Activated CD4-positive, alpha-beta T cell treated with anti-CD3 and anti-CD28 coated beads, Interleukin-2, amount 10 ng/mL, durations not matched to agents 24 days and 14 days (primary cell): Measurements from ENCODE around the gene ZSWIM5. TPM values are rescaled to one million over a fixed set of nuclear protein-coding genes. Genes with fewer than 3 reads are reported as not detected.
"Not testable (repeated sequence)": the region's sequence is repeated elsewhere in the genome, so short reads cannot be mapped to it uniquely, and the experiment has no call there.

ENCODE experiments used
- DNase-seq: peaks from one replicate; pipeline ENCODE4 v3.0.0; 2022
- H3K27ac Mint-ChIP-seq: one replicate; pipeline ENCODE4 v1.8.0; 2022; ENCODE audit warnings: mild to moderate bottlenecking, mixed read lengths
- H3K27me3 Mint-ChIP-seq: one replicate; pipeline ENCODE4 v1.8.0; 2022; ENCODE audit warnings: mixed read lengths
- H3K36me3 Mint-ChIP-seq: one replicate; pipeline ENCODE4 v1.8.0; 2022; ENCODE audit warnings: low read depth, mild to moderate bottlenecking, mixed read lengths
- H3K4me1 Mint-ChIP-seq: one replicate; pipeline ENCODE4 v1.8.0; 2021; ENCODE audit warnings: mixed read lengths
- H3K4me3 Mint-ChIP-seq: one replicate; pipeline ENCODE4 v1.8.0; 2022; ENCODE audit warnings: mild to moderate bottlenecking, moderate library complexity, mixed read lengths
- H3K9me3 Mint-ChIP-seq: one replicate; pipeline ENCODE4 v1.8.0; 2021; ENCODE audit warnings: mixed read lengths
- intact Hi-C: fragments of 100-400 bp; cut with micrococcal nuclease; formaldehyde crosslinking; loops from one replicate; pipeline ENCODE4 v1.15.1; 2023
- total RNA-seq: library from RNA; stranded (reverse); gene quantifications from 2 replicates; pipeline ENCODE4 v1.2.3, GENCODE V29; 2022

Gene ZSWIM5
- total RNA-seq, 1 donor from 2014 or later, result 0.14 TPM

DNA sequence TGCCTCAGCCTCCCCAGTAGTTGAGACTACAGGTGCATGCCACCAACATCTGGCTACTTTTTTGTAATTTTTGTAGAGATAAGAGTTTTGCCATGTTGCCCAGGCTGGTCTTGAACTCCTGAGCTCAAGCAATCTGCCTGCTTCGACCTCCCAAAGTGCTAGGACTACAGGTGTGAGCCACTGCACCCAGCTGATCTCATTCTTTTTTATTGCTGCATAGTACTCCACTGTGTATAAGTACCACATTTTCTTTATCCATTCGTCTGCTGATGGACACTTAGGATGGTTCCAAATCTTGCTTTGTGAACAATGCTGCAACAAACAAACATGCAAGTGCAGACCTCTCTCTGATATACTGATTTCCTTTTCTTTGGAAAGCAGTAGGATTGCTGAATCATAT is 134.8 kb downstream of the ZSWIM5 start:
- Mint-ChIP-seq H3K4me3 (no peak overlapping the region), H3K36me3 (no peaks in the 10 kb centered on the region), H3K27me3 (peaks cover 32% of the 10 kb centered on the region), H3K4me1 (no peaks in the 10 kb centered on the region), H3K27ac (no peak overlapping the region), H3K9me3 (peaks cover 25% of the 10 kb centered on the region)
- intact Hi-C loops, result no loop called here
- DNase-seq, result no peak

- Mint-ChIP-seq H3K4me3 (no peak overlapping the region), H3K9me3 (peaks cover 3% of the 10 kb centered on the region), H3K27me3 (peaks cover 9% of the 10 kb centered on the region), H3K4me1 (no peaks in the 10 kb centered on the region), H3K36me3 (no peaks in the 10 kb centered on the region), H3K27ac (no peak overlapping the region)
- intact Hi-C loops, result no loop called here
- no peak for DNase-seq
Measured at GRCh38 chr1:45067806-45068205, 138.6 kb downstream of the ZSWIM5 start.

DNA sequence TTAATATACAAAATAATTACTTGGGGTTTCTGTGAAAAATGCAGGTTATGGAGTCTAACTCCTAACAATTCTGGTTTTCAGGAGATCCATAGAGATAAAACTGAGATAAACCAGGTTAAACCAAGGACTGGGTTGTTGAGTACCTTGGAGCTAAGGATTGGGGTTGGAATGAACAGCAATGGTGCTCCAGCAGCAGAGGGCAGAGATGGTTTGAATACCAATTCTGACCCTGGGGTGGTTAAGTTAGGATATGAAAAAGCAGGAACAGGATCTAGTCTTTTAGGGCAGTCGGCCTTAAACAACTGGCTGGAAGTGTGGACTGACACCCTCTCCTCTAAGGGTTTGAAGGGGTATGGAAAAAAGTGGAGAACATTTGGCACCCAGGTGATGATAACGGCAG is 141.3 kb downstream of the ZSWIM5 start:
- H3K4me1 Mint-ChIP-seq, result no peaks in the 10 kb centered on the region
- DNase-seq, result no peak
- intact Hi-C loops, result no loop called here
- no peak overlapping the region for H3K27ac Mint-ChIP-seq
- H3K9me3 Mint-ChIP-seq, result no peaks in the 10 kb centered on the region
- peaks cover 2% of the 10 kb centered on the region for H3K27me3 Mint-ChIP-seq
- H3K36me3 Mint-ChIP-seq, result no peaks in the 10 kb centered on the region
- H3K4me3 Mint-ChIP-seq, result no peak overlapping the region

DNA sequence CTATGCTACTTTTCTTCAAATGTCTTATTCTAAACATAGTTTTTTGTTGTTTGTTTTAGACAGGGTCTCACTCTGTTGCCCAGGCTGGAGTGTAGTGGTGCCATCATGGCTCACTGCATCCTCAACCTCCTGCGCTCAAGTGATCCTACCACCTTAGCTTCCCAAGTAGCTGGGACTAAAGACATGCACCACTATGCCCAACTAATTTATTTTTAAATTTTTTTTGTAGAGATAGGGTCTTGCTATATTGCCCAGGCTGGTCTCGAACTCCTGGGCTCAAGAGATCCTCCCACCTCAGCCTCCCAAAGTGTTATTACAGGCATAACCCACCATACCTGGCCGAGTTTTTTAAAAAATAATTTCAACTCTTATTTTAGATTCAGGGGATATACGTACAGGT is 143.9 kb downstream of the ZSWIM5 start:
- intact Hi-C loops, H3K27ac Mint-ChIP-seq, H3K4me3 Mint-ChIP-seq, H3K9me3 Mint-ChIP-seq, H3K27me3 Mint-ChIP-seq, H3K4me1 Mint-ChIP-seq, H3K36me3 Mint-ChIP-seq, DNase-seq: not testable (repeated sequence)

DNA sequence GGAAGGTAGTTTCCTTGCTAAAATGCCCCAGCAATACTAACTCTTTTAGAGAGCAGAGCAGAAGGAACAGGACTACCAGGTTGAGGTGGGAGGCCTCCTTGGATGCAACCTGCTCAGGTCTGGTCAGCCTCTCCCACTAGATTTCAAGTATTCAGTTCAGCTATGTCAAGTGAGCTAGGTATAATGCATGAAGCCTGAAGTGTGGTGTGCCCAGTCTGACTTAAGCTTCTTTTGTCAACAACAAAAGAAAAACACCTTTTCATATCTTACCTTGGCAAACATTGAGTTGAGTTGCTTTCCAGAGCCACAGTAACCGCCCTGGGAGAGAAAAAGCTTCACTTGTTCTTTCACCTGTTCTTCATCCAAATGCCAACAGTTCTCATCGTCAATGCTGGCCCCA is 146.6 kb downstream of the ZSWIM5 start:
- H3K27me3 Mint-ChIP-seq, result no peaks in the 10 kb centered on the region

DNA sequence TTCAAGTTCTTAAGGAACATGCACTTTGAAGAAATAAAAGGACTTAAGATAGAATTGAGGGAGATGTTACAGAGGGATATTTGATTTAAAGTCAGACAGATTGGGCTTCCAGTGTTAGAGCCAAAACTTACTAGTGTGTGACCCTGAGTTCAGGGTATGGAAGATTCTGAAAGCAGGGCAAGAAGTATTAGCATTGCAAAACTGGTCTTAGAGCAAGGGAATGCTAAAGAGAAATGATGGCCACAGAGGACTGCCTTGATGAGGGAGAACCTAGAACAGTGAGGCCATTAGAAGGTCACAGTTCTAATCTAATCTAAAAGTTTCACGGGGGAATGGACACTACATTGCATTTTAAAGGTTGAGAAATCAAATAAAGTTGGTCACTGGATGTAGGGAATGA is 148.9 kb downstream of the ZSWIM5 start:
- Mint-ChIP-seq H3K27ac (no peak overlapping the region), H3K27me3 (no peaks in the 10 kb centered on the region), H3K36me3 (no peaks in the 10 kb centered on the region), H3K4me1 (no peaks in the 10 kb centered on the region), H3K9me3 (no peaks in the 10 kb centered on the region), H3K4me3 (no peak overlapping the region)
- intact Hi-C loops, result no loop called here
- DNase-seq, result no peak

More for the DNA sequence above, 146.6 kb downstream of the ZSWIM5 start:
- Mint-ChIP-seq H3K4me3 (no peak overlapping the region), H3K4me1 (no peaks in the 10 kb centered on the region), H3K9me3 (no peaks in the 10 kb centered on the region), H3K27ac (no peak overlapping the region), H3K36me3 (no peaks in the 10 kb centered on the region)
- intact Hi-C loops, result no loop called here
- DNase-seq, result no peak

DNA sequence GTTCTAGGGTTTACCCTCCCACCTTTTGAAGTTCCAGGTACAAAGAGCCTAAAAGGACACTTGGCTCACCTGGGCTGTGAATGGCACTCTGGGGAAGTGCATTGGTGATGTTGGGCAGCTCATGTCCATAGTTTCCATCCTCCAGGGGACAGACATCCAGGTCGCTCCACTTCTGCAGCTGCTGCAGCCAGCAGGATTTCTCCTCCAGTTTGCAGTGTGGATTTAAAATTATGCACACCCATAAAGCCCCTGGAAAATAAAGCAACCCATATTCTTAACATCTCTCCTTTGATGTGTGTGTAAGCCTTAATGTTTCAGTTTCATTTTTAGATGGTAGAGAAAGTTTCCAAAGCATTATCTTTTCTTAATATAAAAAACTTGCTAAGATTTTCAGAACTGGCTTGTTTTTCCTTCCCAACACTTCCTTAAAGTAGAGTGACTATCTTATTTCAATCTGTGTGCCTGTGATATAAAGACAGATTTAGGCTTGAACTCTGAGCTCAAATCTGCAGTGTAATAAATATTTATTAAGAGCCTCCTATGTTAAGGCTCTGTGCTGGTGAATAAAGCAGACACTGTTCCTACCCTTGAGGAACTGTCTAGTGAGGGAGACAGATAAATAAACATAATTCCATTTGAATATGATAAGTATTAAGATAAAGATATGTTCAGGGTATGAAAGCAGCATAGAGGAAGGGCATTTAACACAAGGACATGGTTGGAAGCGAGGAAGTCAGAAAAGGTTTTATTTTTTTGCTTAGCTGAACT is 155.2 kb downstream of the ZSWIM5 start:
- intact Hi-C loops, result no loop called here

GRCh38 chr1:45047032-45047431 is 159.4 kb downstream of the ZSWIM5 start:
- no peak overlapping the region for H3K27ac Mint-ChIP-seq
- no peak overlapping the region for H3K4me3 Mint-ChIP-seq
- H3K9me3 Mint-ChIP-seq, result no peaks in the 10 kb centered on the region
- H3K27me3 Mint-ChIP-seq, result no peaks in the 10 kb centered on the region
- no peaks in the 10 kb centered on the region for H3K36me3 Mint-ChIP-seq
- no peak for DNase-seq
- peaks cover 9% of the 10 kb centered on the region for H3K4me1 Mint-ChIP-seq
- intact Hi-C loops, result no loop called here

More for the DNA sequence above, 155.2 kb downstream of the ZSWIM5 start:
- Mint-ChIP-seq H3K9me3 (no peaks in the 10 kb centered on the region), H3K4me3 (peak overlapping the region; percentile 30), H3K36me3 (no peaks in the 10 kb centered on the region), H3K27ac (no peak overlapping the region), H3K4me1 (peaks cover 9% of the 10 kb centered on the region), H3K27me3 (no peaks in the 10 kb centered on the region)
- DNase-seq, result peak; percentile 69

DNA sequence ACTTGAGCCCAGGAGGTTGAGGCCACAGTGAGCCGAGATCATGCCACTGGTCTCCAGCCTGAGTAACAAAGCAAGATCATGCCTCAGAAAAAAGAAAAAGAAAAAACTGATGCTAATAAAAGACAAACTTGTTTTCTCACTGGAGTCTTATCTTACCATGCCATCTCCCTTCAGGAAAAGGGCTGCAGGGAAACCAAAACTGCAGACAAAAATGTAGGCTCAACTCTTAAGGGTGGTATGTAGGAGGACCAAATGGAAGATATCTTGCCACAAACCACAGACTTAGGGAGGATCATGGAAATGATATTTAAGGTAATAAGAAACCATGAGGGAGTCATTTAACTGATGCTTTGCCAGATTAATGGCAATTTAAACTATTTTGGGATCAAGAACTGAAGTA is 161.5 kb downstream of the ZSWIM5 start:
- no peaks in the 10 kb centered on the region for H3K9me3 Mint-ChIP-seq
- H3K27me3 Mint-ChIP-seq, result no peaks in the 10 kb centered on the region
- intact Hi-C loops, result no loop called here

GRCh38 chr1:45043094-45043493 is 163.3 kb downstream of the ZSWIM5 start:
- no peak overlapping the region for H3K27ac Mint-ChIP-seq
- intact Hi-C loops, result no loop called here
- H3K4me1 Mint-ChIP-seq, result no peaks in the 10 kb centered on the region
- DNase-seq, result no peak
- H3K9me3 Mint-ChIP-seq, result no peaks in the 10 kb centered on the region
- H3K36me3 Mint-ChIP-seq, result no peaks in the 10 kb centered on the region
- H3K27me3 Mint-ChIP-seq, result no peaks in the 10 kb centered on the region
- no peak overlapping the region for H3K4me3 Mint-ChIP-seq

More for the DNA sequence above, 161.5 kb downstream of the ZSWIM5 start:
- Mint-ChIP-seq H3K4me3 (no peak overlapping the region), H3K36me3 (no peaks in the 10 kb centered on the region), H3K27ac (no peak overlapping the region), H3K4me1 (no peaks in the 10 kb centered on the region)
- no peak for DNase-seq

DNA sequence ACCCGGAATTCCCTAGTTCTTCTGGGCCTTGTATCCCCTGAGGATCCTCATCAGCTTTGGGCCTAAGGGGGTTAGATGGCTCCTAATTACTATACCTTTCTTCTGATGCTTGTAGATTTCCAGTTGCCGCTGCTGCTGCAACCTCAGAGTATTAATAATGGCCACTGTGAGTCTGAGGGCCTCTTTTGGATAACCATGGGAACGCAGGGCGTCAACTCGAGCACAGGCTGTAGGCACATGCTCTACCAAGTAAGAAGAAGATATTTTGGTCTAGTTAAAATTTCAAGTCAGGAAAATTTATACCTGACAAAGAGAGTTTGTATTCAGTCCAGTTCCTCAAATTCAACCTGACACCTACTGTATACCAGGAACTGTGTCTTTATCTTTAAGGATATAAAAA is 166.1 kb downstream of the ZSWIM5 start:
- Mint-ChIP-seq H3K27me3 (no peaks in the 10 kb centered on the region), H3K4me3 (no peak overlapping the region), H3K9me3 (no peaks in the 10 kb centered on the region), H3K4me1 (peaks cover 7% of the 10 kb centered on the region), H3K36me3 (no peaks in the 10 kb centered on the region), H3K27ac (no peak overlapping the region)
- no peak for DNase-seq
- intact Hi-C loops, result no loop called here

DNA sequence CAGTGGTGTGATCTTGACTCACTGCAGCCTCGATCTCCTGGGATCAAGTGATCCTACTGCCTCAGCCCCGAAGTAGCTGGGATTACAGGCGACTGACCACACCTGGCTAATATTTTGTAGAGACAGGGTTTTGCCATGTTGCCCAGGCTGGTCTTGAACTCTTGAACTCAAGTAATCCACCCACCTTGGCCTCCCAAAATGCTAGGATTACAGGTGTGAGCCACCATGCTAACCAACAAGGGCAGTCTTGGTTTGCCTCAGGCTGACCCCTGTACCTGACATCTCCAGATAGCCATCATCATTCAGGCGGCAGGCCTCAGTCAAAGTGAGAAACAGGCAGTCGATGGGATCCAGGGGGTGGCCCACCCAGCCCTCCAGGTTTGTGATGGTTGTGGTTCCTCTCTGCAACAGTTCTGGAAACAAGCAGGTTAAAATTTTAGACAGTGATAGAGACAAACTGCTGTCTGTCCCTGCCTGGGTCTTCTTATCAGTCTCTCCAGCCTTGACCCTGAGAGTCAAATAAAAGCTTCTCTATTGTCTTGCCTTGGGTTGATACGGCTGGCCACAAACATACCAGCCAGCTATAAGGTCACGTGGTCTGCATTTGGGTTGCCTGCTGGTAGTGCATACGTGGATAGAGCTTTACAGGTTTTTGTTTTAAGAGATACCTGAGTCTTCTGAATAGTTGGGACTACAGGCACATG is 167.6 kb downstream of the ZSWIM5 start:
- Mint-ChIP-seq H3K36me3 (no peaks in the 10 kb centered on the region), H3K27me3 (no peaks in the 10 kb centered on the region), H3K9me3 (no peaks in the 10 kb centered on the region), H3K27ac (no peak overlapping the region), H3K4me1 (peaks cover 7% of the 10 kb centered on the region), H3K4me3 (no peak overlapping the region)
- intact Hi-C loops, result no loop called here
- DNase-seq, result no peak

GRCh38 chr1:45038240-45038639 is 168.2 kb downstream of the ZSWIM5 start:
- intact Hi-C loops, result no loop called here
- H3K4me1 Mint-ChIP-seq, result peaks cover 10% of the 10 kb centered on the region
- H3K9me3 Mint-ChIP-seq, result no peaks in the 10 kb centered on the region
- H3K36me3 Mint-ChIP-seq, result no peaks in the 10 kb centered on the region
- no peaks in the 10 kb centered on the region for H3K27me3 Mint-ChIP-seq
- no peak for DNase-seq
- no peak overlapping the region for H3K4me3 Mint-ChIP-seq
- no peak overlapping the region for H3K27ac Mint-ChIP-seq

- no peak overlapping the region for H3K27ac Mint-ChIP-seq
- H3K36me3 Mint-ChIP-seq, result no peaks in the 10 kb centered on the region
- intact Hi-C loops, result no loop called here
- H3K9me3 Mint-ChIP-seq, result no peaks in the 10 kb centered on the region
- H3K4me3 Mint-ChIP-seq, result no peak overlapping the region
- no peaks in the 10 kb centered on the region for H3K27me3 Mint-ChIP-seq
- peaks cover 12% of the 10 kb centered on the region for H3K4me1 Mint-ChIP-seq
- DNase-seq, result no peak
Measured at GRCh38 chr1:45037456-45037855, 168.9 kb downstream of the ZSWIM5 start.
